C1 segment of cervical spinal cord (tissue), 14 donors: ENCODE measurements around the gene CD300E.

Experiments
- DNase-seq, 14 donors: peaks; one replicate each; lab custom pipeline; 2025; lab: John Stamatoyannopoulos, UW

Gene CD300E

GRCh38 chr17:74566132-74566753 lies 57.3 kb downstream of the CD300E start:
- DNase-seq: peak in 1 of 14 donors; percentile 23

- no peak for DNase-seq
Measured at GRCh38 chr17:74565126-74565525, 58.4 kb downstream of the CD300E start.

- DNase-seq: no peak
Measured at GRCh38 chr17:74563358-74563757, 60.2 kb downstream of the CD300E start.

- no peak for DNase-seq
Measured at GRCh38 chr17:74561586-74561985, 62.0 kb downstream of the CD300E start.
